Stimulated activated CD4-positive, alpha-beta T cell treated with anti-CD3 and anti-CD28 coated beads, TNF-alpha, amount 100 ng/mL, for 4 hours (primary cell): ENCODE measurements around the gene LAMTOR5.
"Not testable (repeated sequence)": the region's sequence is repeated elsewhere in the genome, so short reads cannot be mapped to it uniquely, and the experiment has no call there.

Experiments
- DNase-seq, 3 experiments: peaks; one replicate each; pipeline ENCODE4 v3.0.0-alpha.2; 2020; ENCODE audit warnings: low read depth in 3 of 3

The LAMTOR5 gene

DNA sequence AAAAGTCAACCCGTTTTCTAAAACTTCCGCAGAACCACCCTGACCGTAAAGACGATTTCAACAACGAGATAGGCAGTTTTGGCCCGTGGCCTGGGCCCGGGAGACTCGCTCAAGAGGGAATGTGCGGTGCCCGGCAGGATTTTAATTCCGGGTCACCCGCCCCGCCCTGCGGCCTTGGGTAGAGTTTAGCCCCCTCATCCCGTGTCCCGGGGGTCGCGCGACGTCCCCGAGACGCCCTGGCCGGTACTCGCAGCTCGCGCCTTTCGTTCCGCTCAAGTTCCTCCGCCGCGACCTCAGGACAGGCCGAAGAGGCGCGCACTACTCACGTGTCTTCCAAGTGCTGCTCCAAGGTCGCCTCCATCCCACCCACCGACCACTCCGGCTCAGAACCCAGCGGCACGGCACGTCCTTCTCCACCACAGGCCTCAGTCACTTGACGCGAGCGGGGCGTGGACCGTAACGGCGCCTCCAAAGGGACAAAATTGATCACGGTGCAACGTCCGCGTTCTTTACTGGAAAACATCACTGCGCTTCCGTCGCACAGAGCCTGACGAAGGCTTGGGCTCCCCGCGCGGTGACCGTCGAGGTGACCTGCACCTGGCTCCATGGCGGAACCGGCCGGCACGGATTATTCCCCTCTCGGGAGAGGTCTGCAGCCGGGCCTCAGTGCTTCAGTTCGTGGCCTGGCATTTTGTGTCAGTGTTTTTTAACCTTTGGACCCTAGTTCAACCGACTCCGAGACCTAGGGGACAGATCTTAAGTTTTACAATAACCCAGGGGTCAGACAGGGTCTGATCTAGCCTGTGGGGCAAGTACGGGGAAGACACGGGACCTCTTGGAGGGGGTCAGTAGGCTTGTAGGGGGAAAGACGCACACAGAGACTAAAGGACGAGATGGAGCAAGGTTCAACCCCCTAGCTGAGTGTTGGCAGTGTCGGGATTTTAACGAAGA lies at the start of gene LAMTOR5:
Gene LAMTOR5 (minus strand): TSS at position 435 of the 951 bp plus-strand sequence. CDS start 74 bp downstream, at position 361.
- peak; percentile 76 to 81 (median 79) for DNase-seq

DNA sequence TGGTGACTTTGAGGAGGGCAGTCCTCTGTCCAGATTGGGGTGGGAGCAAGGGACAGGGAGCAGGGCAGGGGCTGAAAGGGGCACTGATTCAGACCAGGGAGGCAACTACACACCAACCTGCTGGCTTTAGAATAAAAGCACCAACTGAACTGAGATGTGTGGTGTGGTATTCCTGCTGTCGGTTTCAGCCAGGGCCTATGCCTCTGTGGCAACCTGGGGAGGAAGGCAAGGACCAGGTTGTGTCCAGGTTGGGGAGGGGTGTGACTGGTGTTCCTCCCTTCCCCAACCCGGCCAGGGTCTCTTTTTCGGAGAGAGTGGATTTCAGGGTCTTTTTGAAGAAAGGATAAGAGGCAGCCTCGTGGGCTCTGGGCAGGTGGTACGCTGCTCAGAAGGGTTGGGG lies 49.7 kb upstream of the LAMTOR5 start:
- no peak for DNase-seq

DNA sequence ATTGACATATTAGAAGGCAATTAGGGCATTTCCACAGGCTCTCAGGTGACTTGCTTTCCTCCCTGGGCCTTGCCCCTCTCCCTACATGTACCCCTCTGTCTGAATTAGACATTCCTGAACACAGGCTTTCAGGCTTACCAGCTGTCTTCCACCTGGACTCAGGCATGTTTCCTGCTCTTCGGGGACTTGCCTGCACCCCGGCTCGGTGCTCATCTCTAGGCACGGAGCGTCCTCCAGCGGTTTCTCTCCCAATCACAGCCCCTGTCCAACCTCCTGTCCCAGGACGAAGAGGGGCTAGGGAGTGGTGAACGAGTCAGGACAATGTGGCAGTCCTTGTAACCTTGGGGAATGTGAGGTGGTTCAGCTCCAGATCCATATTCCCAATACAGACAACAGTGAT lies 47.7 kb upstream of the LAMTOR5 start:
- DNase-seq, result no peak

DNA sequence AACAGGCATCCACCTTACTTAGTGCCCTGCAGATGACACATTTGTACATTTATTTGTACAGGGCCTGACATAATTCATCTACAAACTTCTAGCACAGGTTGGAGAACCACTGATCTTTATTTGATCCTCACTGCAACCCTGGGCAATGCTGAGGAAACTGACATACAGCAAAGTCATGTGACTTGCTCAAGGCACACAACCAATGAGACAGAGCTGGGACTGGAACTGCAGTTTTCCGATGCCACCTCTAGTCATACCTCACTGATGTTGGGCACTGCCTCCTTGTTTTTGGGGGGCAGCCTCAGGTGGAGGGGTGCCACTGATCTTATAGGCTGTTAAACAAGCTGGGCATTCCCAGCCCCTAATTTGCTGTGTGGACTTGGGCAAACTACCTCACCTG lies 46.8 kb upstream of the LAMTOR5 start:
- DNase-seq, result no peak

DNA sequence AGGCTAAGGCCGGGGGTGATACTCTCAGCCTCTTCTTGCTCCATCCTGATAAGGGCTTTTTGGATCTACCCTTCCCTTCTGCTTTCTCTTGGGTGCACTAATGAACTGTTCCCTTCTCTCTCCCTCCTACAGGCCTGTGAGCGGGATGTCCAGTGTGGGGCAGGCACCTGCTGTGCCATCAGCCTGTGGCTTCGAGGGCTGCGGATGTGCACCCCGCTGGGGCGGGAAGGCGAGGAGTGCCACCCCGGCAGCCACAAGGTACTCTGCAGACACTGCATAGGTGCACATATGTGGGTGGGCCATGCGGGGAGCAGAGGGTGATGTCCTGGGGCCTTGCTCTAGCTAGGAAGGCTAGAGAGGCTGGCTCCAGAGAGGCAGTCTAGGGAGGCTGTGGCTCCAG lies 46.3 kb upstream of the LAMTOR5 start:
- no peak for DNase-seq

DNA sequence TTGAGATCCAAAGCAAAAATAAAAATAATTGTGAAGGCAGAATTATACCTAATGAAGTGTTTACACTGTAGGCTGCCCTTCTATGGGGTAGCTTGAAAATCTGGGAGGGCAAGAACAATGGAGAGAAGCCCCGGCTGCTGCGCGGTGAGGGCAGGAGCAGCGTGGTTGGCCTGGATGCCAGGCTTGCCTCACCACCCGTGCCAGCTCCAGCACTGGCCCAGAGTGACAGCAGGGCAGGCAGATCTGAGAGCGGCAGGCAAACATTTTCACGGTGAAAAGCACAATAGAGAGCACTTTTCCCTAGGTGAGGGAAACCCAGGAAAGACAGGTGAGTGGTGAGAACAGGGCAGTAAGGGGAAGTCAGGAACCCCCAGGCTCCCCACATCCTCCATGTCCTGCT lies 44.8 kb upstream of the LAMTOR5 start:
- DNase-seq, result no peak

DNA sequence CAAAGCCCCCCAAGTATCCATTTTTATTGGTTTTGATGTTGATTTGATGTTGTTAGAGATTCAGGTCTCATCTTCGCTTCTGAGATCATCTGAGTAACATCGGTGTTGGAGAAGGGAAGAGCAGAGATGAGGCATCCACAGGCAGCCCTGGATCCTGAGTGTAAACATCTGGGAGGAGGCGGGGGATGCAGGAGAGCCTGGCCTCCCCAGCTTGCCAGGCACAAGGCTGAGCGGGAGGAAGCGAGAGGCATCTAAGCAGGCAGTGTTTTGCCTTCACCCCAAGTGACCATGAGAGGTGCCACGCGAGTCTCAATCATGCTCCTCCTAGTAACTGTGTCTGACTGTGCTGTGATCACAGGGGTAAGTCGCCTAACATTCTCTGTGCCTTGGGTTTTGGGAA lies 43.4 kb upstream of the LAMTOR5 start, which contains the start of gene PROK1:
Gene PROK1 (plus strand): TSS at position 221 of the 400 bp plus-strand sequence. CDS start 68 bp downstream, at position 289.
- no peak for DNase-seq

DNA sequence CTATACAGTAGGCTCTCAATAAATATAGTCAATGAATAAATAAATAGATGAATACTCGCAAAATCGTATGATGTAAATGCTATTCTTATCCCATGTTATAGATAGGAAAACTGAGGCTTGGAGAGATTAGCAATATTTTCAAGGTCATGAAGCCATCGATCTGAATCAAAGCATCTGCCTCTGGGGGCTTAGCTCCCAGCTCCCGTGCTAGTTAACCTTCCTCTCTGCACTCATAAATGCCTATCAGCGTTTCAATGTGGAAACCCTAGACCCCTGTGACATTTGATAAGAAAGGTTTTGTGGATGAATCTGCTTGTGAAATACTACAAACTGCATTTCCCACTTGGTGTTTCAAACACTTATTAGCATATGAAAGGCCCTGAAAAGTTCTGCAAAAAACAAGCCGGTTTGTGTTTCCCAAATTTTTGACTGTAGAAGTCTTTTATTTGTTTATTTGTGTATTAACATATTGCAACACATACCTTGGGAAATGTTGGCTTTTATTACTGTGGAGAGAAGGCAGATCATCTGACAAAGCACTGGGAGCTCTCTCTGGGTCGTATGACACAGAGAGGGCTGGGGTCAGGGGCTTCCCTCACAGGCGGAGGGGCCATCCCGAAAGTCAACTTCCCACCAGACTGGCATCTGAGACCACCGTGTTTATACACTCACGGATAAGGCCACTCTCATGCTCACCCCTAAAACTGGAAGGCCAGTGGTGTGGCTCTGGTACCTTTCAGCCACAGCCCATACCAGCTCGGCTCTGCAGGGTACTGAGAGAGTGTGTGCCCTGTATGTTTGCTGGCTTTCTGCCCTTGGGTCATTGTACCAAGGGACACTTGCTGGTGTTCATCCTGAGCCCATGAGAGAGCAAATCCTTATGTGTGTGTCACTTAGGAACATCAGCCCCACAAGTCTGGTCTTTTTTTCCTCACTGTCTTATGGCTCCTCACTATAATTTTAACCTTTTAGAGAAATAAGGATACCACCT lies 42.5 kb upstream of the LAMTOR5 start:
- DNase-seq, result no peak

DNA sequence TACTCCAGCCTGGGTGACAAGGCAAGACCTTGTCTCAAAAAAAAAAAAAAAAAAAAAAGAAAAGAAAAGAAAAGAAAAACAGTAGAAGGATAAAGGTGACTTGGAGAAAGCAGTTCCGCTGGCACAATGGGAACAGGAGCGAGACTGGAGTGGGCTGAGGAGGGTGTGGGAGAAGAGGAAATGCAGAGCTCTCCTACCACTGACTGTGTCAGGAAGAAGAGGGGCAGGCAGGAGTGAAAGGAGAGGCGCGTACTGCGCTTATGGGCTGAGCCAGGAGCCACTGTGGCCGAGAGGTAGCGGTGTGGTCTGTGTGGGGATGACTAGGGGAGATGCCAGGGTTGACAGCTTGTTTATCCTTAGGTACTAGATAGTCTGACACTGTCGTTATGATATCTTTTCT lies 37.1 kb upstream of the LAMTOR5 start:
- DNase-seq, result no peak

DNA sequence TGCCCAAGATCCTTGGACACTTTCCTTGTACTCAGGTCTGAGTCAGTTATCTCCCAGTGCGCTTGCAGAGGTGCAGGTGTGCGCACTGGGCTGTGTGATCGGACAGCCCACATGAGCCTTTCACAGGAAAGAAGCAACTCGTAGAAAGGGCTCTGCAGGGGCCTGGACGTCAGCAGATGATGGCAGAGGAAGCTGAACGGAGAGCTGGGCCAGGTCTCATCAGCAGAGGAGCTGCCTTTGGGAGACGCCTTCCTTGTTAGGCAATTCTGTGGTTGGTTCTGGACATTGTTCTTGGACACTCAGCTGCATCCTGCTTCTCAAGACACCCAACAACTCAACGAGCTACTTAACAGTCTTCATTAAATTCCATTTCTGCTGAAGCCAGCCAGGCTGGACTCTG lies 36.0 kb upstream of the LAMTOR5 start:
- no peak for DNase-seq

DNA sequence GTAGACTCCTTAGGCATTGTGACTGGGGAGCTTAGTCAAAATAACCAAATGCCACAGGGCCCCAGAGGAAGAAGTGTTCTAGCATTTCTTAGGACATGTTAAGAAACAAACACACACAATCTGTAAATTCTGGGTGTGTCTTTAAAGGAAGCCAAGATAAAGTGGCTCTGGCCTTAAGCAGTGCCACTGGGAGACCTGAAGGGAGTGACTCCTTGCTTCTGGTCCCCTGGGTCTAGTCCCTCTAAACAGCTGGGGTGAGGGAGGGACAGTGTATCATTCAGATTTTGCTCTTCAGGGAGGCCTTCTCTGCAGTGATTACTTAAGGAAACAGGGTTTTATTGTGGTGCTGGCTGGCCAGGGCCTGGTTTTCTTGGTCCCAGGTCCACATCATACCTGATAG lies 34.4 kb upstream of the LAMTOR5 start:
- no peak for DNase-seq

DNA sequence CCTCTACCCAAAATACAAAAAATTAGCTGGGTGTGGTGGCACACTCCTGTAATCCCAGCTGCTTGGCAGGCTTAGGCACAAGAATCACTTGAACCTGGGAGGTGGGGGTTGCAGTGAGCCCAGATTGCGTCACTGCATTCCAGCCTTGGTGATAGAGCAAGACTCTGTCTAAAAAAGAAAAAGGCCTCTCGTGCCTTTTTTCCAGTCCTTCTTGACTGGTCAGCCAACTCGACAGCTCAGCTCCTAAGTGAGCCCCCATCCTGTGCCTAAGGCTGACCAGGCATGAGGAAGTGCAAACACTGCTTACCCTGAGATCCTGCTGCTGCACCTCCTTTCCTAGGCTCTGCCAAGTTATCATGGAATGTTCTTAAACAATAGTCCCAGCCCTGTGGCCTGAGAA lies 33.4 kb upstream of the LAMTOR5 start:
- DNase-seq, result no peak

DNA sequence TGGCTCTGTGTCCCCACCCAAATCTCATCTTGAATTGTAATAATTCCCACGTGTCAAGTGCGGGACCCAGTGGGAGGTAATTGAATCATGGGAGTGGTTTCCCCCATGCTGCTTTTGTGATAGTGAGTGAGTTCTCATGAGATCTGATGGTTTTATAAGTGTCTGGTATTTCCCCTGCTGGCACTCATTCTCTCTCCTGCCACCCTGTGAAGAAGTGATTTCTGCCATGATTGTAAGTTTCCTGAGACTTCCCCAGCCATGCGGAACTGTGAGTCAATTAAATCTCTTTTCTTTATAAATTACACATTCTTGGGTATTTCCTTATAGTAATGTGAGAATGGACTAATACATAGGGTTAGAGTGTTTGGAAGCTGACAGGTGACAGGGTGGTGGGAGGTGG lies 32.4 kb upstream of the LAMTOR5 start:
- DNase-seq, result not testable (repeated sequence)

DNA sequence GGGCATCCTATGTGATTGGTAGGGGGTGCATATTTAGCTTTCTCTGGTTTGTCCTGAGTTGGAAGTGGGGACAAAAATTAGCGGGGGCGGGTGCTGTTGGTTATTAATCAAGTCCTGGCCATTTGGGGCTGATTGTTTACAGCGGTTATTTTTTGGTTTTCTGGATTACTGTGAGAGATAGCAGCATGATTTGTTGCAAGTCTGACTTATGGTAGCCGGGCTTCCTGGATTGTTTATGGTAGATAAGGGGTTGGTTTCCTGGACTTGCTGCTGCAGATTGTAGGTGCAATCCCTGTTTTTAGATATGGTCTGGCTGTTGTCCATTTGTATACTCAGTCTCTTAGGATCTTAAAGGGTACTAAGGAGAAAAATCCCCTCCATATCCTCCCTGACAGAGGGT lies 31.4 kb upstream of the LAMTOR5 start:
- DNase-seq, result no peak

DNA sequence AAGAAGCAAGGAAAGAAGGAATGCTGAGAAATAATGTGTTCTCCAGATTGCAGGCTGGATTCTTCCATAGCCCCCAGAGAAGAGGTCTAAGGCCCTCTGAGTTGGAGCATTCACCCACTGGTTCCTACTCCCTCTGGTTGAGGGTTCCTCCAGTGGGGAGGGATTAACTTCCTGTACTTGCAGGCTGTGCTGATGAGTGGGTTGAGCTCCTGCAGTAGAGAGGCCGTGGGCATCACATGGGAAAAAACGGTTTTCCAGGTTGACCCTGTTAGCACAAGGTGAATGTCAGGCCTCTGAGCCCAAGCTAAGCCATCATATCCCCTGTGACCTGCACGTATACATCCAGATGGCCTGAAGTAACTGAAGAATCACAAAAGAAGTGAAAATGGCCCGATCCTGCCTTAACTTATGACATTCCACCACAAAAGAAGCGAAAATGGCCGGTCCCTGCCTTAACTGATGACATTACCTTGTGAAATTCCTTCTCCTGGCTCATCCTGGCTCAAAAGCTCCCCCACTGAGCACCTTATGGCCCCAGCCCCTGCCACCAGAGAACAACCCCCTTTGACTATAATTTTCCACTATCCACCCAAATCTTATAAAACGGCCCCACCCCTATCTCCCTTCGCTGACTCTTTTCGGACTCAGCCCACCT lies 30.3 kb upstream of the LAMTOR5 start:
- DNase-seq, result not testable (repeated sequence)

DNA sequence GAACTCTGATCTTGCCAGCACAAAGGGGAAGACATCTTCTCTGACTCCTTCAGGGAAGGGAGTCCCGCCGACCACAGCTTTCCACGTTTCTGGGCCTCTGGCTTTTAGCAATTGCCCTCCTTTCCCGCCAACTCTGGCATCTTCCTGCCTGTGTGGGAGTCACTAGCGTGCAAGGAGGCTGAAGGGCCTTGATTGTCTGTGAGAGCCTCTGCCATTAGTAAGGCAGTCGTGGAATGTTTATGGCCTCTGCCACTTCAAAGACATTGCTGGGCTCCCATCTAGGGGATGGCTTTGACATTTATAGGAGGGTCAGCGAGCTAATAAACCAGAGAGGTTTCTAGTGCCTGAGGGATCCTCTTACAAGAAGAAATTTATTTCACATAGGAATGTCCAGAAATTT lies 29.1 kb upstream of the LAMTOR5 start:
- DNase-seq, result no peak

DNA sequence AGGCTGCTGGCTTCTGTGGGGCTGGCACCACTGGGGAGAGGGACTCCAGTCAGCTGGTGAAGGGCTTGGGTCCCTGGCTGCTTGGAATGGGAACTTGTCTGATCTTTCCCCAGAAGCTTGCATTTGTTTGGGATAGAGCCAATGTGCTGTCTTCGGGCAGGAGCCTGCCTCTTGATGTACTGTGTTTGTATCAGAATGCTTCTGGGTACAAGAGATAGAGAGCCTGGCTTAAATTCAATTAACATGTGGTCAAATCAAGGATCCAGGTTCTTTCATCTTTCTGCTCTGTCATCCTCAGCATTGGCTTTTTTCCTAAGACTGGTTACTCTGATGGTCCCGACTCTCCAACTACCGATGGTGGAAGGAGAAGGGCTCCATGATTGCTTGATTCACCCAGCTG lies 27.5 kb upstream of the LAMTOR5 start:
- DNase-seq, result no peak

DNA sequence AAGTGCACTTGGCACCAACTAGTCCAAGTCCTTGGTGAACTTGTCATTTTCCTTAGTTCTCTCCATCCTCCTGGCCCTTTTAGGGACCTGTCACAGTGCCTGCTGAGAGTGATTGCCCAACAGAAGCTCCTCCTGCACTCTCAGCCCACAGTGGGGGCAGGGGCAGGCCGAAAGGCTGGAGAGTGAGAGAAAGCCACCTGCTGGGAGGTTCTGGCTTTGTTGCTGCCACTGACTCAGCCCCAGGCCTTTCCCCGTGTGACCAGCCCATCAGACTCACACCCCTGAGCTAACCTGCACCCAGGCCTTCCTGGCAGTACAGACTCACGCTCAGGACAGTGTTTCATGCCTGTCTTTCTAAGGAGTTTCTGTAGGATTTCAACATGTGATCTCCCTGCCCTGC lies 26.3 kb upstream of the LAMTOR5 start:
- DNase-seq, result no peak

DNA sequence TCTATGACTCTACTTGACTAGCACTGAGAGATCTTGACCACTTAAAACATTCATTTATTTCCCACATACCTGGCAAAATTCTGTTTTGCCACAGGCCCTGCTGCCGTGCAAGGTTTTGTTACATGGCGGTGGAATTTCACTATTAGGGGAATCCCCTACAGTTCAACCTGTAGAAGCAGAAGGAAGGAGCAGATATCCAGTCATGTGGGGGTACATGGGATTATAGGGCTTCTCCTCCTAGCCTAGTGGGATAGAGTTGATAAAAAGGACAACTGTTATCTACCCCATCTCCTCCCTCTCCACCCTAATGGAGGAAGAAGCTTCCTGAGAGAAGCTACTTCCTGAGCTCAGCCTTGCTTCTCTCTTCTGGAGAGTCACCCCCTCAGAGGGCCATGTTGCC lies 25.7 kb upstream of the LAMTOR5 start:
- no peak for DNase-seq

DNA sequence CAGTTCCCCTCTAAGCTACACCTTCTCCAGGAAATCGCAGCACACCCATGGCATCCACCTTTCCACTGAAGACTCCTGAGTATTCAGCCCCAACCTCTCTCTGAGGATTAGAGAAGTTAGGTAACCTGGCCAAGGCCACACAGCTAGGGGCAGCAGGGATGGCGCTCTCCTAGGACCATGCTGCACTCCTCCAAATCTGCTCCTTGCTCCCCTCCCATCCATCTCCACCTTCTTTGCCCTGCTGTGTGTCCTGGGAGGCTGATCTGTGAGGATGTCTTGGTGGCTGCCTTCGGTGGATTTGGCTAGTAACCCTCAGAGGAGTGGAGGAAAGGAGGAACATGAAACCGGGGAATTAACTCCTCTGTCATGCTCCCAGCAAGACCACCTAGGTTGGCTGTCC lies 23.4 kb upstream of the LAMTOR5 start:
- no peak for DNase-seq

DNA sequence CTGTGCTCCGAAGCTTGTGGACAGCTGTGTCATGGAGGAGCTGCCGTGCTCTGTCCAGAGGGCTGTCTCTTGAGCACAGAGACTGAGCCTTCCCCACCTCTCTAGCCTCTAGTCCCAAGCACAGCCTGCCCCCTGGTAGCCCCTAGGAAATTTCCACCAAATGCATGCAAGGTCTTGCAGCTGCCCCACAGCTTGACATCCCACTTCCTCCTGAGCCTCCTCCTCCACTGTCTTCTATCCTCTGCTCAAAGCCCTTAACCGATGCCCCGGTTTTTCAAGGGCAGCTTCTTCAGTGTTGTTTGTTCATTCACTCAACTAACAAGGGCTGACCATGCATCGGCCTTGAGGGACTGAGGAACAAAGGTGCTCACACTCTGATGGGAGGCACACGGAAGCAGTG lies 22.9 kb upstream of the LAMTOR5 start:
- no peak for DNase-seq

DNA sequence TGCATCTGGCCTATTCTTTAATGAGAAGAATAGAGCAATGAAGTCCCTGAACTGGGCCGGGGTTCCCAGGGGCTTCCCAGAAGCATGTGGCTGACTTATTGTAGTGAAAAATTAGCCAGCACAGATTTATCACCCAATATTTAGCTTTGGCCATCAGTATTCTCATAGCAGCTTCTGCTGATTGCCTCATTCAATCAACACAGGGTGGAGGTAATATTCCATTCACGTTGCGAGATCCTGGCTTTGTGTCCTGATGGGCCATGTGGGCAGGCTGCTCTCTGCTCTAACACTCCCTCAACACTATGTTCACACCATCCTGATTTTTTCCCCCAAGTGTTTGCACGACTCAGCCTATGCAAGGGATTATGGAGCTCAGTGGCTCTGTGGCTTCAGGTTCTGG lies 21.5 kb upstream of the LAMTOR5 start:
- no peak for DNase-seq
